SK-N-MC (cell line): ENCODE data around the gene EIF2S2.

Experiments used
- EZH2 ChIP-seq: fragments of 200-600 bp; sonication (generic); IDR thresholded peaks from one replicate; pipeline ENCODE4 v1.6.1; 2017; ENCODE audit warnings: antibody characterized with exemption
- FOXP2 ChIP-seq: optimal IDR thresholded peaks from 2 replicates; pipeline ENCODE3; 2011; ENCODE audit warnings: mild to moderate bottlenecking, moderate library complexity; ENCODE audit not compliant: insufficient read depth; ENCODE audit errors: extremely low read length, control extremely low read depth
- POLR2AphosphoS5 ChIP-seq: IDR thresholded peaks from 2 replicates; pipeline ENCODE4 v1.6.1; 2012; ENCODE audit warnings: mild to moderate bottlenecking, low read depth, low read length, borderline replicate concordance

DNA sequence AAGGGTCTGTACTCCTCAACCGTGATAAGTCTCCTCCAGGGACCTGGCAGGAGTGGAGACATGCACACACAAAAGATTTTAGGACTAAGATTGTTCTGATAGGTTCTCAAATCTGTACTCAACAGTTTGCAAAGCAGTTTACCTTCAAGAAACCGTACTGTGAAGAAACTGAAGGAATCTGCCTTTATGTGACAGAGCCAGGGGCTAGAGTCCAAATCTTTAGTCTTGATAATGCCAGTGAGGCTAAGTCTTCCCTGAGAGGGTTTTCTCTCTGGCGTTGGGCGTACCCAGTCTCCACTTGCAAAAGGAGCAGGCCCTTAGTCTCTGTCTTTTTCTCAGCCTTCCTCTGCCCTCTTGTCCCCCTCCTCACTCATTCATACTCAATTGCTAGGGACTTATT lies 70.8 kb downstream of the EIF2S2 start:
- TF ChIP-seq POLR2AphosphoS5 = no peak
- no peak for TF ChIP-seq EZH2
- no peak for TF ChIP-seq FOXP2
